GM18517 (cell line): ENCODE measurements around the gene UBLCP1.

Source experiments
- ATAC-seq: cut with Tn5 transposase; IDR thresholded peaks from one replicate; pipeline ENCODE4 v1.9.1; 2021; ENCODE audit warnings: mild to moderate bottlenecking, moderate library complexity; ENCODE audit not compliant: unreplicated experiment

UBLCP1 gene

GRCh38 chr5:159310511-159310910, 47.4 kb downstream of the UBLCP1 start:
- ATAC-seq = no peak

DNA sequence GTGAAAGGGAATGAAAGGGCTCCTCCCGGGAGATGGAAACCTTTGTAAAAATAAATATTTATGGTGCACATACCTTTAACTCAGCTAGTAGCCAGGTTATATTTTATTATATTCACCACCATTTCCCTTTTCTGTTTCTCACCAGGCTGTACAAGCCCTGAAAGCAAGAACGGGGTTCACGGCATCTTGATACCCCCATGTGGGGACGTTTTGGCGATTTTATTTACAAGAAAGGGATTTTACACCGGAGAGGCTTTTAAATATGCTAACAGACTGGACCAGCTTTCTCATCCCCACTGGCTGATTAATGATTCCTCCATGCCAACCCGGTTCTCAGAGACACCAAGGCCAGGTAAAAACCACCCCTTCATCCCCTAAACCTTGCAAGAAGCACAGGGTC, 48.0 kb downstream of the UBLCP1 start:
- ATAC-seq = no peak

GRCh38 chr5:159313197-159313596, 50.1 kb downstream of the UBLCP1 start:
- ATAC-seq = no peak

GRCh38 chr5:159316519-159317383, 53.7 kb downstream of the UBLCP1 start:
- peak; percentile 49 for ATAC-seq

- no peak for ATAC-seq
Measured at GRCh38 chr5:159317849-159318248, 54.8 kb downstream of the UBLCP1 start.

DNA sequence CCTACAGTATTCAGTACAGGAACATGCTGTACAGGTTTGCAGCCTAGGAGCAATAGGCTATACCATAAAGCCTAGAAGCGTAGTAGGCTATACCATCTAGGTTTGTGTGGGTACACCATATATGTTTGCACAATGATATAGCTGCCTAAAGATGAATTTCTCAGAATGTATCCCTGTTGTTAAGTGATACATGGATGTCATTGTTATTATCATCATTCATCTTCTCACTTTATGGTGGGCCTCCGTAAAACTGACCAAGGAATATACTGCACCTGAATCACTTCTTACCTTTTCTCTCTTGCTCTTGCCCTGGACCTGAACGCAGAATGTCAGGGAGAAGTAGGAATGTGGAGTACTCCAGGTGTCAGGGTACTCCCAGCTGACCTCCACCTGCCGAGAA, 55.4 kb downstream of the UBLCP1 start:
- no peak for ATAC-seq

GRCh38 chr5:159319363-159319762, 56.3 kb downstream of the UBLCP1 start:
- ATAC-seq = no peak

- ATAC-seq = no peak
Measured at GRCh38 chr5:159319832-159320231, 56.7 kb downstream of the UBLCP1 start.

- ATAC-seq = no peak
Measured at GRCh38 chr5:159322180-159322579, 59.1 kb downstream of the UBLCP1 start.

GRCh38 chr5:159324102-159324755, 61.1 kb downstream of the UBLCP1 start:
- no peak for ATAC-seq

DNA sequence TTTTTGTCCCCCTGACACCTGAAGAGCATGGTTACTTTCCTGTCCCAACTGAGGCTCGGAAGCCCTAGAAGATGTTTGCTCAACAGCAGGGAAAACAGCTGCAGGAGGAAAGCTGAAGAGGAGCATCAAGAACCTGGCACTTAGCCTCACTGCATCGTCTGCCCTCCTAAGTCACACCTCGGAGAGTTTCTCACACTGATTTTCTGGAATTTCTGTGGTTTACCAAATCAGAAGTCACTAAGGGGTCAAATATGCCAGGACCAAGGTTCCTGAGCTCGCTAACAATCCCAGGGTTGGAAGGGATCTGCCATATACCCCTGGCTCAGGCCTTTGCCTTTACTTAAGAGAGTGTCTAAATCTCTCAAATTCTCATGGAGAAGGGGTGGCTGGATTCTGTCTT, 61.9 kb downstream of the UBLCP1 start:
- no peak for ATAC-seq

DNA sequence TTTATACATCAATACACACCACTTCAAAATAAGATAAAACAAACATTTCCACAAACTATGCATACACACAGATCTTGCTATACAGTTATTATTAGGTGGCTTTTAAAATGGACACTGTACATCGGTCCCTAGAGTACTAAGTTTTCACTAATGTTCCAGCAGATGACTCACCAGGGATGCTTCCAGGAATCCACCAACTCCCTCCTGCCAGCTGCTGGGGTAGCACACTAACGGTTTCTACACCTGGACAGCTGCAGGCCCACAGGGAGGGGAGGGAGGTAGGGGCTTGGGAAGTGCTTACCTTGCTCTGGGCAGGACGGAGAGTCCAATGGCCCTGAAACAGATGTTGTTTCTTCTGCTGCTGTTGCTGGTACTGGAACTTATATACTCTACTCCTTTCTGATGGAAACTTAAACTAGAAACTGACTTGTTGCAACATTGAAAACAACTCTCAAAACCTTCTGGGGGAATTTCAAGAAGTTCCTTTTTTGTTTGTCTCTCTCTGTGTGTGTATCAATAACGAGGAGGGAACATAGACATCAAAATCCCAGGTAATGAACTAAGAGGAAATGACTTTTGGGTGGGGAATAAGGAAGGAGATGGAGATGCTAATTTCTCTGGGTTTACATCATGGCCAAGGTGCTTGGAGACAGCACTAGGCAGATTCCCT, 67.2 kb downstream of the UBLCP1 start, which contains the start of gene IL12B:
Gene IL12B (minus strand): TSS at position 357 of the 670 bp plus-strand sequence. CDS start 3,705 bp downstream, outside the sequence.
- no peak for ATAC-seq

- peak; percentile 66 for ATAC-seq
Measured at GRCh38 chr5:159331093-159331973, 68.2 kb downstream of the UBLCP1 start.

DNA sequence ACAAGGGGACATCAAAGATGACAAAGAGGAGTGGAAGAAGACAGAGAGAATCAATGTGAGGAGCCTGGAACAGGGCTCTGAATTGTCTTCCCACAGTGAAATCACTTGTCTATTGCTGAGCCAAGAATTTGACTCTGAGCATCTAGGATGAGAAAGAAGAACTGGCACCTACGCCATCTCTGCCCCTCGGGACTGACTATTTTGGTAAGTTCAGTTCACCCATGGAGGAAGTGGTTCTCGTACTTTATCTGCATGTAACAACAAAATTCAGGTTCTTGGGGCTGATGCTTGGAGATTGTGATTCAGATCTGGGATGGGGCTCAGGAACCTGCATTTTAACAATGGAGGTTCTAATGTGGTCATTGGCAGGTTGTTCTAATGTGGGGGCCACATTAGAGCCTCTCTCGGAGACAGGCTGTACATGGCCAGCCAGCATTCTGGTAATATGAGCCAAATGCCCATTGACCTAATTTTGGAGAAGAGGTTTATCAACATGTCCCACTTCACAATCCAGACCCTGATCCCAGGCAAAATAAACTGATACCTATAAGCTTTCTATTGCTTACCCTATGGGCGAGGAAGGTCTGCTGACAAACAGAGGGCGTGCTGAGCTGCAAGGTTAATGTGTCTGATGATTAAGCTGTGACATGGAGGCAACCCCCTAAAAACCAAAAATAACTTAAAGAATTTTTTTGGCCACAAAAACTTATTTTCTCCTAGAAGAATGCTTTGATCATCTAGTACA, 69.9 kb downstream of the UBLCP1 start:
- ATAC-seq = no peak

DNA sequence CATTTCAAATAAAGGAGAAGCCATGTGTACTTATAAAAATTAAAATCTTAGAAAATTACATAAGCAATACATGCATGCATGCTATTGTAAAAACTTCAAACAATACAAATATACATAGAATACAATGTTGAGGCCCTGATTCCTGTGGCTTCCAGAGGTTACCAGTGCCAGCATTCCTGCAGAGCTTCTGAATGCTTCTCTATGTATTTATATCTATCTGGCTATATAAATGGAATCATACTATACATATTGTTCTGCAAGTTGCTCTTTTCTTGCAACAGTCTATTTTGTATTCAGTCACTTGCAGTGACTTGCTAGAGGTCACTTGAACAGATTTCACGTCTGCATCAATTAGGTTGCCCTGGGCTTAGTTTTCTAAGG, 70.4 kb downstream of the UBLCP1 start:
- no peak for ATAC-seq
